Measurements from ENCODE around the gene CTNND2. TPM values are rescaled to one million over a fixed set of nuclear protein-coding genes. Genes with fewer than 3 reads are reported as not detected.

CTNND2 gene
- total RNA-seq, 4 donors from 2014 or later, result 0.22 to 2.8 (median 0.39) TPM

DNA sequence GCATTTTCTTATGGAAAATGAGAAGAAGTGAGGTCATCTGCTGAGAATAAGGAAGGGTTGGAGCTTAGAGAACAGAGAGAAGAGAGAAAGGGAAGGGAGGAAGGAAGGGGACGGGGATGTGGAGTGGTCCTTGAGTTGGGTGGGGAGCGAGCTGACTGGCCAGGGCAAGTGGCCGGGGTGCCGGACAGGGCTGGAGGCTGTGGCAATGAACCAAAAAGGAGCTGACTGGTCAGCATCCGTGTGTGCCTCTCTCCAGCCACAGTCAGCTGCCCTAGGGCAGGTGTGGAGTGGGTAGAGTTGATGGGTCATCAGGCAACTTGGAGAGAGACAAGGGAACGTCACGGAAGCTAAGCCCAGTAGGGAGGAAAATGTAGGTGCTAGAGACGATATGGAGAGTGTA, 908.4 kb downstream of the CTNND2 start:
- TF ChIP-seq, protein P1, sequence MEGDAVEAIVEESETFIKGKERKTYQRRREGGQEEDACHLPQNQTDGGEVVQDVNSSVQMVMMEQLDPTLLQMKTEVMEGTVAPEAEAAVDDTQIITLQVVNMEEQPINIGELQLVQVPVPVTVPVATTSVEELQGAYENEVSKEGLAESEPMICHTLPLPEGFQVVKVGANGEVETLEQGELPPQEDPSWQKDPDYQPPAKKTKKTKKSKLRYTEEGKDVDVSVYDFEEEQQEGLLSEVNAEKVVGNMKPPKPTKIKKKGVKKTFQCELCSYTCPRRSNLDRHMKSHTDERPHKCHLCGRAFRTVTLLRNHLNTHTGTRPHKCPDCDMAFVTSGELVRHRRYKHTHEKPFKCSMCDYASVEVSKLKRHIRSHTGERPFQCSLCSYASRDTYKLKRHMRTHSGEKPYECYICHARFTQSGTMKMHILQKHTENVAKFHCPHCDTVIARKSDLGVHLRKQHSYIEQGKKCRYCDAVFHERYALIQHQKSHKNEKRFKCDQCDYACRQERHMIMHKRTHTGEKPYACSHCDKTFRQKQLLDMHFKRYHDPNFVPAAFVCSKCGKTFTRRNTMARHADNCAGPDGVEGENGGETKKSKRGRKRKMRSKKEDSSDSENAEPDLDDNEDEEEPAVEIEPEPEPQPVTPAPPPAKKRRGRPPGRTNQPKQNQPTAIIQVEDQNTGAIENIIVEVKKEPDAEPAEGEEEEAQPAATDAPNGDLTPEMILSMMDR (IDR thresholded peaks at IDR 0.05), result no peak
- TF ChIP-seq POLR2A (IDR thresholded peaks at IDR 0.05), result no peak
- no peaks in the 10 kb centered on the region for H3K4me1 ChIP-seq
- H3K27me3 ChIP-seq, result no peaks in the 10 kb centered on the region
- intact Hi-C loops (cut with DNase I), result no loop called here
- H3K9me3 ChIP-seq, result no peaks in the 10 kb centered on the region
- no peak overlapping the region for H3K4me3 ChIP-seq (replicated peaks in 1 of 3)
- H3K27ac ChIP-seq, result no peak overlapping the region
- WGBS, 2 donors, result 93 to 95% methylated on average over 8 of the region's 8 CpGs
- no peak for DNase-seq
- H3K36me3 ChIP-seq, result no peaks in the 10 kb centered on the region

DNA sequence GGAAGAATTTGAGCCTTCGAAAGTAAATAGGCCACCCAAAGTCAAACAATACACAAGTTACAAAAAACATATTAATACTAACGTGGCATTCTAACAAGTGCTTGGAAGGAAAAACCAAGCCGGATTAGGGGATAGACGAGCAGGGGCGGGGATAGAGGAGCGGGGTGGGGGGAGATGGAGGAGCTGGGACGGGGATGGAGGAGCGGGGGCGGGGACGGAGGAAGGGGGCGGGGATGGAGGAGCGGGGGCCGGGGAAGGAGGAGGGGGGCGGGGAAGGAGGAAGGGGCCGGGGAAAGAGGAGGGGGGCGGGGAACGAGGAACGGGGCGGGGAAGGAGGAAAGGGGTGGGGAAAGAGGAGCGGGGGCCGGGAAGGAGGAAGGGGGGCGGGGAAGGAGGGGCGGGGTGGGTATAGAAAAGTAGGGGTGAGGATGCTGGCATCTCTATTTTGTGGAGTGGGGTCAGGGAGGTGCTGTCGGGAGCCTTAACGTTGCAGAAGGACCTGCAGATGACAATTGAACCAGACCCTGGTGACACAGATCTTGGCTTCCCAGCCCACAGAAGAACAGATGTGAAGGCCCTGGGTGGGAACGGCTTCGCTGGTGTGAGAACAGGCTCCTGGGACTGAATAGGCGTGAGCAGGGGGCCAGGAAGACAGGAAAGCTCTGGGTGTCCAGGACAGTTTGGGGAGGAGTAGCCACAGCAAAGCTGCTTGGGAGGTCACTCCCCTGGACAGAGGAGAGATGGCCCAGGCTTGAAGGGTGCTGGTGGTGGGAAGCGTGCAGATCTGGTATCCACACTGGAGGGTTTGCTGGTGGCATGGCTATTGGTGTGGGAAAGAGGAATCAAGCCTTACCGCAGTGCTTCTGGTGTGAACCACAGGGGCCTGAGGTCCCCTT, 909.9 kb downstream of the CTNND2 start:
- Histone ChIP-seq H3K27me3 (no peaks in the 10 kb centered on the region), H3K4me1 (peaks cover 5 to 8% of the 10 kb centered on the region in 2 donors), H3K27ac (no peak overlapping the region), H3K4me3 (replicated peaks in 1 of 3) (no peak overlapping the region), H3K9me3 (no peaks in the 10 kb centered on the region), H3K36me3 (no peaks in the 10 kb centered on the region)
- intact Hi-C loops (cut with DNase I), result no loop called here
- DNase-seq, result no peak
- 61 to 75% methylated on average over 20 to 23 of the region's 30 CpGs for WGBS, 2 donors
- TF ChIP-seq POLR2A (IDR thresholded peaks at IDR 0.05), result no peak
- TF ChIP-seq, protein P1 (IDR thresholded peaks at IDR 0.05), result no peak

DNA sequence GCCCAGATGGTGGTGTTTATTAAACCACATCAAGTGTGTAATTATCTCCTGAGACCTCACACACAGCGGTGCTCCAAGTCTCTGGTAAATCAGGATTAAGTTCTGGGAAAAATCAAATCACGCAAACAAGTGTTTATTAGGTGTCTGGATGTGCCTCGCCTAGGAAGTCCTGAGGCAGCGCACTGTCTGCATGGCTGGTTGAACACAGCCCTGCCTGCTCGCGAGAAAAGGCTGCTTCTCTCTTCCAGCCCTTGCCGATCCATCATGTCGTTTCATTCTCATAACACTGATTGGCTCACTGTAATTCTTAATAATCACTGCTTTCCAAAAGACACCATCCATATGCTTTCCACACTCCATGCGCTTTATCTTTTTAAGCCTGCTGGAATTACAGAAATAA, 913.6 kb downstream of the CTNND2 start:
- H3K27me3 ChIP-seq, result no peaks in the 10 kb centered on the region
- no peak for DNase-seq
- intact Hi-C loops (cut with DNase I), result no loop called here
- no peak for TF ChIP-seq POLR2A (IDR thresholded peaks at IDR 0.05)
- TF ChIP-seq, protein P1 (IDR thresholded peaks at IDR 0.05), result no peak
- peak overlapping the region in 1 of 3 donors; percentile 73 for H3K27ac ChIP-seq
- peaks cover 22 to 25% of the 10 kb centered on the region in 2 donors for H3K4me1 ChIP-seq
- H3K4me3 ChIP-seq (replicated peaks in 1 of 3), result no peak overlapping the region
- WGBS, 2 donors, result 93 to 96% methylated on average over 9 of the region's 9 CpGs
- no peaks in the 10 kb centered on the region for H3K36me3 ChIP-seq
- no peaks in the 10 kb centered on the region for H3K9me3 ChIP-seq

DNA sequence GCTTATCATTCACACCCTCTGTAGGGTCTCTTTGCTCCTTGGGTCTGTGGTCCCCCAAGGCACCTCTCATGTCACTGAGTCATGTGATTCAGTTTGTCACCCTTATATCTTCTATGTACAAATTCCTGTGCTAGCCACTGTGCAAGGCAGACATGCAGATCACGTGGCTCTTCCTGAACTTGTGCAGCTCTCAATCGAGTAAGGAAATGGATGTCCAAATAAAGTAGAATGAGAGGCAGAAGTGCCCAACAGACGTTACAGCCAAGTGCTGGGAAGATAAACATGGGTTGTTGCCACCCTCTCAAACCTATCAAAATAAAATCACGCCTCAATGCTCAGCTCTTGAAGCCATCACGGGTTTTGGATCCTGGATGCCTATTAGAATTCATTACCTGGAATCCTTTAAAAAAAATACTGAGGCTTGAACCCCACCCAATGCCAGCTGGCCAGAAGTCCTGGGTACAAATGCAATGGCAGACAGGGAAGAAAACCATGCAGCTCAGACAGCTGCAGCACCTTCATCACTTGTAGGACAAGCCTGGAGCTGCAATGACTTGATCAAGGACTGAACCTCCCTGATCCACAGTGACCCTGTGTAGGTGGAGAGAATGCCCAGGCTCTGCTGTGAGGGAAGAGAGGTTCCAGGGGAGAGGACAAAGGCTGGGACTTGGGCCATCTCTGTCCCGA, 914.5 kb downstream of the CTNND2 start:
- WGBS, 2 donors, result 22 to 31% methylated on average over 6 of the region's 6 CpGs
- Histone ChIP-seq H3K4me3 (replicated peaks in 1 of 3) (no peak overlapping the region), H3K27me3 (no peaks in the 10 kb centered on the region), H3K36me3 (no peaks in the 10 kb centered on the region), H3K4me1 (peaks cover 22 to 25% of the 10 kb centered on the region in 2 donors), H3K9me3 (no peaks in the 10 kb centered on the region), H3K27ac (peak overlapping the region; percentile 86 to 96 (median 87))
- peak in 1 of 2 donors; percentile 20 for TF ChIP-seq POLR2A (IDR thresholded peaks at IDR 0.05)
- TF ChIP-seq, protein P1 (IDR thresholded peaks at IDR 0.05), result no peak
- DNase-seq, result peak; percentile 73 to 76
- intact Hi-C loops (cut with DNase I), result no loop called here

DNA sequence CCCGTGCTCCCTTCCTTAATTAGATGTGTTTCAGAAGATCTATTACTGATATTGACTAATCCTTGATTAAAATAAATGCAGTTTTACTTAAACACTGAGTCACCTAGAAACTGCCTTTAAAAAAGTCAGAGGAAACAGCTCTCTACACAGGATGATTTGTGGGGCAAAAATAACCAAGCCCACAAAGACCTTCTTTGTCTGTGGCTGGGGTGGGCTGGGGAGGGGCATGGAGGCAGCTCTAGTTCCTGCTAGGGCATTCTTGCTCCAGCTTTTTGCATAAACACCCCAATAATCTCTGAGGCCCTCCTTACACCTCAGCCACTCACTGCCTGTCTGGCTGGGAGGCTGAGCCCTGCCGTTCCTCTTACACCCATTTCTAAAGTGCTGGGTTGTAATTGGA, 915.6 kb downstream of the CTNND2 start:
- no peaks in the 10 kb centered on the region for H3K36me3 ChIP-seq
- H3K27ac ChIP-seq, result peak overlapping the region; percentile 86 to 96 (median 87)
- H3K4me3 ChIP-seq (replicated peaks in 1 of 3), result no peak overlapping the region
- TF ChIP-seq, protein P1 (IDR thresholded peaks at IDR 0.05), result no peak
- TF ChIP-seq POLR2A (IDR thresholded peaks at IDR 0.05), result no peak
- no peaks in the 10 kb centered on the region for H3K9me3 ChIP-seq
- intact Hi-C loops (cut with DNase I), result no loop called here
- 21 to 34% methylated on average over 2 of the region's 2 CpGs for WGBS, 2 donors
- DNase-seq, result peak in 1 of 2 donors; percentile 22
- H3K27me3 ChIP-seq, result no peaks in the 10 kb centered on the region
- peaks cover 22 to 25% of the 10 kb centered on the region in 2 donors for H3K4me1 ChIP-seq

Data from thyroid gland (tissue), 4 donors.